Fibroblast of mammary gland (primary cell): Measurements from ENCODE around the gene GZMA.
"Not testable (repeated sequence)": the region's sequence is repeated elsewhere in the genome, so short reads cannot be mapped to it uniquely, and the experiment has no call there.

Experiments
- DNase-seq: peaks from one replicate; pipeline ENCODE4 v3.0.0-alpha.2; 2010; ENCODE audit warnings: low read depth
- H3K4me3 ChIP-seq: 2 replicates; pipeline ENCODE4 v1.5.1; 2011; ENCODE audit warnings: low read depth, mild to moderate bottlenecking, low read length, moderate library complexity; ENCODE audit not compliant: control insufficient read depth
- TF ChIP-seq, protein P1 (sequence below): conservative IDR thresholded peaks from 2 replicates; pipeline ENCODE4 v1.5.1; 2011; ENCODE audit warnings: low read depth, low read length, inconsistent platforms; ENCODE audit not compliant: control insufficient read depth, insufficient read depth

Gene GZMA

GRCh38 chr5:55096182-55096581, 6.3 kb upstream of the GZMA start:
- no peak for DNase-seq
- TF ChIP-seq, protein P1, sequence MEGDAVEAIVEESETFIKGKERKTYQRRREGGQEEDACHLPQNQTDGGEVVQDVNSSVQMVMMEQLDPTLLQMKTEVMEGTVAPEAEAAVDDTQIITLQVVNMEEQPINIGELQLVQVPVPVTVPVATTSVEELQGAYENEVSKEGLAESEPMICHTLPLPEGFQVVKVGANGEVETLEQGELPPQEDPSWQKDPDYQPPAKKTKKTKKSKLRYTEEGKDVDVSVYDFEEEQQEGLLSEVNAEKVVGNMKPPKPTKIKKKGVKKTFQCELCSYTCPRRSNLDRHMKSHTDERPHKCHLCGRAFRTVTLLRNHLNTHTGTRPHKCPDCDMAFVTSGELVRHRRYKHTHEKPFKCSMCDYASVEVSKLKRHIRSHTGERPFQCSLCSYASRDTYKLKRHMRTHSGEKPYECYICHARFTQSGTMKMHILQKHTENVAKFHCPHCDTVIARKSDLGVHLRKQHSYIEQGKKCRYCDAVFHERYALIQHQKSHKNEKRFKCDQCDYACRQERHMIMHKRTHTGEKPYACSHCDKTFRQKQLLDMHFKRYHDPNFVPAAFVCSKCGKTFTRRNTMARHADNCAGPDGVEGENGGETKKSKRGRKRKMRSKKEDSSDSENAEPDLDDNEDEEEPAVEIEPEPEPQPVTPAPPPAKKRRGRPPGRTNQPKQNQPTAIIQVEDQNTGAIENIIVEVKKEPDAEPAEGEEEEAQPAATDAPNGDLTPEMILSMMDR: no peak
- no peak overlapping the region for H3K4me3 ChIP-seq

- TF ChIP-seq, protein P1: no peak
- DNase-seq: no peak
- no peak overlapping the region for H3K4me3 ChIP-seq
Measured at GRCh38 chr5:55096861-55097260, 5.6 kb upstream of the GZMA start.

GRCh38 chr5:55101148-55101547, 1.3 kb upstream of the GZMA start:
- DNase-seq, H3K4me3 ChIP-seq: not testable (repeated sequence)

DNA sequence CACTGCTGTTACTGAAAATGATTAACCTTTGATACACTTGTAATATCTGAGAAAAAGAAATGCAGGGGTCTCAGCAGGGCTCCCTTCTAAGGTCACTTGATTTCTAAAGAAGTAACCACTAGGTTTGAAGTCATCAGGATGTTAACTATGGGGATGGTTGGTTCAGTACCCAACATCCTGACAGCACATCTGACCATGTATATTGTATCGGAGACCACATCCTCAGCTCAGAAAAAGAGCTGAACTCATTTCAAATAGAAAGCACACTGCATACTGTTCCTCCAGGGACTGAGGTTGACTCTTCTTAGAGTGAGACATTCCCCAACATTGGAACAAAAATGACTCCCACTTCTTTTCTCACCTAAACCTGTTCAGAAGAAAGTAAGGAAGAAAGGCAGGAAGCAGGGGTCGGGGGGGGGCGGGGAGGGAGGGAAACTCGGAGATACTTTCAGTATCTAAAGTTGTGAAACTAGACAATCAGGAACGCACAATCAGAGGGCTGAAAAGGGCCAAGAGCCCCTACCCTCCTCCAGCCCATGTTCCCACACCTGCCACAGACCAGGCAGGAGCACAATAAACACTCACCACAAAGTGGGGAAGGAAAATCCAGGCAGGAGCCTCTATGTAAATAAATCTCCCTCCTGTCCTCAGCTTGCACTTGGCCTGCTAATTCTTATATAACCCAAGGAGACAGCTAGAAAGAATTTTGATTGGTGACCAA, 730 bp upstream of the GZMA start:
- TF ChIP-seq, protein P1: no peak
- no peak overlapping the region for H3K4me3 ChIP-seq
- no peak for DNase-seq

DNA sequence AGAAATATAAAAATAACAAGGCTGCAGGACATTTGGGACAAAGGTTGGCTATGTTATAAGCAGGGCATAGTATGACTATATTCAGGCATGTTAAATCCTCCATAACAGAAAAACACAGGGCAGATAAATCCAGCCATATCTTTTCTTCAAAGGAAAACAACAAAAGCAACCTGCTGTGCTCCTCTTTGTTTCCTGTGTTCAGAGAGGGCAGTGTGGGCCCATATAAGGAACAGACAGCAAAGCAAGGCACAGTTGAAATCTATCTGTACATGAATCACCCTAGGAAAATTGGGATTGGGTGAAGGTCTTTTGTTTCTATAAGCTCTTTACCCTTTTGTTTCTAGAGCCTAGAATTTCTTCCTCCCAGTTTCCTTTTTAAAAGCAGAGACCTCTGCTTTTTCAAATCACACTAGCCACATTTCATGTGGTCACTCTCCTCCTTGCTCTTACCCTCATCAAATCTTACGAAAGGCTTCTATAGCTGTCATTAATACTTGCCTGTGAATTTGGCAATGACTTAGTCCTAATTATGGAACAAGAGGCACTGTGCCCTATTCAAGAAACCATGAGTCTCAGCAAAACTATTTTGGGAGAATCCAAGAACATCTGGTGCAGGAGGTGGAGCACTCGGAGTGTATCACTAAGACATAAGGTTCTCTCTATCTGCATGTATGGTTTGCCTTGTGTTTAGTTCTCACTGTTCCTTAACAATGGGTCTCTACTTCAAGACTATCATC, 1.8 kb downstream of the GZMA start:
- no peak overlapping the region for H3K4me3 ChIP-seq
- TF ChIP-seq, protein P1: no peak
- no peak for DNase-seq

- DNase-seq: no peak
- TF ChIP-seq, protein P1: no peak
- H3K4me3 ChIP-seq: no peak overlapping the region
Measured at GRCh38 chr5:55104946-55105701, 2.7 kb downstream of the GZMA start.

- H3K4me3 ChIP-seq: not testable (repeated sequence)
Measured at GRCh38 chr5:55105976-55106375, 3.5 kb downstream of the GZMA start.

More at GRCh38 chr5:55105976-55106375, 3.5 kb downstream of the GZMA start:
- DNase-seq: not testable (repeated sequence)
